GM18867 (cell line): Measurements from ENCODE around the gene ZNF669.
"Not testable (repeated sequence)": the region's sequence is repeated elsewhere in the genome, so short reads cannot be mapped to it uniquely, and the experiment has no call there.

Experiments
- ATAC-seq: cut with Tn5 transposase; IDR thresholded peaks from one replicate; pipeline ENCODE4 v1.9.1; 2021; ENCODE audit warnings: mild to moderate bottlenecking, moderate library complexity; ENCODE audit not compliant: unreplicated experiment

ZNF669 gene

GRCh38 chr1:247103859-247104591, at the start of gene ZNF669:
Gene ZNF669, minus strand, starts transcription at chr1:247104356. Its CDS starts 157 bp downstream, at chr1:247104199.
- peak; percentile 99 for ATAC-seq

GRCh38 chr1:247147781-247148180, 43.6 kb upstream of the ZNF669 start:
- ATAC-seq: no peak

- not testable (repeated sequence) for ATAC-seq
Observed at GRCh38 chr1:247147120-247147519, 43.0 kb upstream of the ZNF669 start.

GRCh38 chr1:247146671-247147070, 42.5 kb upstream of the ZNF669 start:
- no peak for ATAC-seq

- no peak for ATAC-seq
Observed at GRCh38 chr1:247145279-247145678, 41.1 kb upstream of the ZNF669 start.

- ATAC-seq: not testable (repeated sequence)
Observed at GRCh38 chr1:247139557-247139956, 35.4 kb upstream of the ZNF669 start.

GRCh38 chr1:247131236-247131635, 27.1 kb upstream of the ZNF669 start:
- no peak for ATAC-seq

GRCh38 chr1:247127519-247128282, 23.5 kb upstream of the ZNF669 start:
- ATAC-seq: not testable (repeated sequence)

- peak; percentile 60 for ATAC-seq
Observed at GRCh38 chr1:247126601-247127000, 22.4 kb upstream of the ZNF669 start.

GRCh38 chr1:247126166-247126565, 22.0 kb upstream of the ZNF669 start:
- ATAC-seq: peak; percentile 99

- no peak for ATAC-seq
Observed at GRCh38 chr1:247121382-247121781, 17.2 kb upstream of the ZNF669 start.

GRCh38 chr1:247120408-247120668, 16.2 kb upstream of the ZNF669 start:
- not testable (repeated sequence) for ATAC-seq

- no peak for ATAC-seq
Observed at GRCh38 chr1:247119600-247120407, 15.6 kb upstream of the ZNF669 start.

- ATAC-seq: no peak
Observed at GRCh38 chr1:247118946-247119446, 14.8 kb upstream of the ZNF669 start.

- ATAC-seq: no peak
Observed at GRCh38 chr1:247115545-247115944, 11.4 kb upstream of the ZNF669 start.

GRCh38 chr1:247115141-247115510, 11.0 kb upstream of the ZNF669 start:
- no peak for ATAC-seq

GRCh38 chr1:247114351-247115140, 10.4 kb upstream of the ZNF669 start:
- ATAC-seq: no peak

GRCh38 chr1:247113733-247114271, 9.6 kb upstream of the ZNF669 start:
- ATAC-seq: no peak

GRCh38 chr1:247113094-247113497, 8.9 kb upstream of the ZNF669 start:
- no peak for ATAC-seq

GRCh38 chr1:247112479-247112781, 8.3 kb upstream of the ZNF669 start:
- no peak for ATAC-seq
